ENCODE data around the gene IL36G.

The IL36G gene

GRCh38 chr2:112940859-112941625, 36.8 kb upstream of the IL36G start:
- H3K4me3 ChIP-seq, result no peak overlapping the region
- no peak for DNase-seq
- H3K4me1 ChIP-seq, result no peaks in the 10 kb centered on the region
- TF ChIP-seq CTCF (IDR thresholded peaks at IDR 0.05), result no peak
- peaks cover 0 to 15% (median 10%) of the 10 kb centered on the region in 3 donors for H3K9me3 ChIP-seq
- H3K36me3 ChIP-seq, result no peaks in the 10 kb centered on the region
- intact Hi-C loops (cut with DNase I; ENCODE audit: low total_unique reads), result no loop called here
- H3K27me3 ChIP-seq, result no peaks in the 10 kb centered on the region
- no peak overlapping the region for H3K27ac ChIP-seq

- H3K27me3 ChIP-seq, result no peaks in the 10 kb centered on the region
- intact Hi-C loops (cut with DNase I; ENCODE audit: low total_unique reads), result no loop called here
- peaks cover 0 to 20% (median 14%) of the 10 kb centered on the region in 3 donors for H3K9me3 ChIP-seq
- peak in 1 of 2 experiments; percentile 21 for TF ChIP-seq CTCF (IDR thresholded peaks at IDR 0.05)
- no peaks in the 10 kb centered on the region for H3K4me1 ChIP-seq
- DNase-seq, result peak in 1 of 2 donors; percentile 35
- no peak overlapping the region for H3K4me3 ChIP-seq
- no peaks in the 10 kb centered on the region for H3K36me3 ChIP-seq
- no peak overlapping the region for H3K27ac ChIP-seq
Observed at GRCh38 chr2:112941753-112942653, 35.8 kb upstream of the IL36G start.

GRCh38 chr2:112942654-112943002, 35.2 kb upstream of the IL36G start:
- intact Hi-C loops (cut with DNase I; ENCODE audit: low total_unique reads), result no loop called here
- Histone ChIP-seq H3K36me3 (no peaks in the 10 kb centered on the region), H3K27ac (no peak overlapping the region), H3K27me3 (no peaks in the 10 kb centered on the region), H3K4me1 (no peaks in the 10 kb centered on the region), H3K4me3 (no peak overlapping the region), H3K9me3 (peaks cover 0 to 22% (median 20%) of the 10 kb centered on the region in 3 donors)
- TF ChIP-seq CTCF (IDR thresholded peaks at IDR 0.05), result no peak
- no peak for DNase-seq

GRCh38 chr2:112944971-112945370, 32.8 kb upstream of the IL36G start:
- Histone ChIP-seq H3K27ac (no peak overlapping the region), H3K9me3 (peaks cover 0 to 22% (median 22%) of the 10 kb centered on the region in 3 donors), H3K4me3 (no peak overlapping the region), H3K27me3 (peaks cover 0 to 2% of the 10 kb centered on the region in 2 donors), H3K4me1 (no peaks in the 10 kb centered on the region), H3K36me3 (no peaks in the 10 kb centered on the region)
- no peak for TF ChIP-seq CTCF (IDR thresholded peaks at IDR 0.05)
- no peak for DNase-seq
- intact Hi-C loops (cut with DNase I; ENCODE audit: low total_unique reads), result no loop called here

GRCh38 chr2:112946086-112946485, 31.7 kb upstream of the IL36G start:
- Histone ChIP-seq H3K27ac (no peak overlapping the region), H3K4me3 (no peak overlapping the region), H3K36me3 (no peaks in the 10 kb centered on the region), H3K9me3 (peaks cover 0 to 22% (median 22%) of the 10 kb centered on the region in 3 donors), H3K4me1 (no peaks in the 10 kb centered on the region), H3K27me3 (peaks cover 0 to 2% of the 10 kb centered on the region in 2 donors)
- intact Hi-C loops (cut with DNase I; ENCODE audit: low total_unique reads), result no loop called here
- no peak for DNase-seq
- no peak for TF ChIP-seq CTCF (IDR thresholded peaks at IDR 0.05)
